ENCODE data around the gene NOD1.

Gene NOD1

GRCh38 chr7:30470163-30470770, 8.3 kb downstream of the NOD1 start:
- DNase-seq, result no peak

GRCh38 chr7:30469303-30469702, 9.3 kb downstream of the NOD1 start:
- no peak overlapping the region for H3K9ac ChIP-seq (ENCODE audit: low read depth, low read length)
- ATAC-seq (ENCODE audit: insufficient read depth, low read depth) (no peak), DNase-seq (no peak)
- TF ChIP-seq EZH2 (IDR thresholded peaks at IDR 0.05; ENCODE audit: borderline replicate concordance, low read depth, low read length, severe bottlenecking), result no peak
- TF ChIP-seq CTCF (IDR thresholded peaks at IDR 0.05; ENCODE audit: borderline replicate concordance, extremely low read depth, low read length, poor library complexity, severe bottlenecking), result no peak
- H3K36me3 ChIP-seq (ENCODE audit: insufficient read depth, low read length), result peaks cover 7% of the 10 kb centered on the region; the same call in 1 of the 2 replicates
- no peak overlapping the region for H3K4me3 ChIP-seq (ENCODE audit: low read depth in 1 of 2, low read length in 2 of 2)
- no peak overlapping the region for H3K4me2 ChIP-seq (ENCODE audit: insufficient read depth, low read length)
- no peaks in the 10 kb centered on the region for H3K27me3 ChIP-seq (ENCODE audit: insufficient read depth, low read length, poor library complexity)
- H3K79me2 ChIP-seq (ENCODE audit: insufficient read depth, low read length), result peaks cover 80% of the 10 kb centered on the region
- H2AFZ ChIP-seq (ENCODE audit: low read depth, low read length), result no peak overlapping the region
- no peaks in the 10 kb centered on the region for H3K9me3 ChIP-seq (ENCODE audit: insufficient read depth, low read length, severe bottlenecking)
- no peaks in the 10 kb centered on the region for H3K4me1 ChIP-seq (ENCODE audit: insufficient read depth, low read length)
- peaks cover 32% of the 10 kb centered on the region for H4K20me1 ChIP-seq (ENCODE audit: insufficient read depth, low read length)
- no peak overlapping the region for H3K27ac ChIP-seq (ENCODE audit: low read length)

More at GRCh38 chr7:30470163-30470770, 8.3 kb downstream of the NOD1 start:
- Histone ChIP-seq H3K27me3 (ENCODE audit: insufficient read depth, low read length, poor library complexity) (no peaks in the 10 kb centered on the region), H3K4me1 (ENCODE audit: insufficient read depth, low read length) (no peaks in the 10 kb centered on the region), H3K9ac (ENCODE audit: low read depth, low read length) (no peak overlapping the region), H3K9me3 (ENCODE audit: insufficient read depth, low read length, severe bottlenecking) (no peaks in the 10 kb centered on the region), H4K20me1 (ENCODE audit: insufficient read depth, low read length) (peaks cover 24% of the 10 kb centered on the region; the same call in 1 of the 2 replicates), H3K4me3 (ENCODE audit: low read depth in 1 of 2, low read length in 2 of 2) (no peak overlapping the region), H3K36me3 (ENCODE audit: insufficient read depth, low read length) (peaks cover 15% of the 10 kb centered on the region), H3K79me2 (ENCODE audit: insufficient read depth, low read length) (peaks cover 79% of the 10 kb centered on the region), H3K27ac (ENCODE audit: low read length) (no peak overlapping the region), H3K4me2 (ENCODE audit: insufficient read depth, low read length) (no peak overlapping the region), H2AFZ (ENCODE audit: low read depth, low read length) (no peak overlapping the region)
- ATAC-seq (ENCODE audit: insufficient read depth, low read depth), result no peak
- no peak for TF ChIP-seq CTCF (IDR thresholded peaks at IDR 0.05; ENCODE audit: borderline replicate concordance, extremely low read depth, low read length, poor library complexity, severe bottlenecking)
- TF ChIP-seq EZH2 (IDR thresholded peaks at IDR 0.05; ENCODE audit: borderline replicate concordance, low read depth, low read length, severe bottlenecking), result no peak

GRCh38 chr7:30468791-30469190, 9.8 kb downstream of the NOD1 start:
- Histone ChIP-seq H3K4me1 (ENCODE audit: insufficient read depth, low read length) (no peaks in the 10 kb centered on the region), H4K20me1 (ENCODE audit: insufficient read depth, low read length) (peaks cover 36% of the 10 kb centered on the region), H3K9ac (ENCODE audit: low read depth, low read length) (no peak overlapping the region), H2AFZ (ENCODE audit: low read depth, low read length) (no peak overlapping the region), H3K27ac (ENCODE audit: low read length) (no peak overlapping the region), H3K79me2 (ENCODE audit: insufficient read depth, low read length) (peaks cover 79% of the 10 kb centered on the region), H3K9me3 (ENCODE audit: insufficient read depth, low read length, severe bottlenecking) (no peaks in the 10 kb centered on the region), H3K36me3 (ENCODE audit: insufficient read depth, low read length) (peaks cover 7% of the 10 kb centered on the region; the same call in 1 of the 2 replicates), H3K27me3 (ENCODE audit: insufficient read depth, low read length, poor library complexity) (no peaks in the 10 kb centered on the region), H3K4me3 (ENCODE audit: low read depth in 1 of 2, low read length in 2 of 2) (no peak overlapping the region), H3K4me2 (ENCODE audit: insufficient read depth, low read length) (no peak overlapping the region)
- TF ChIP-seq EZH2 (IDR thresholded peaks at IDR 0.05; ENCODE audit: borderline replicate concordance, low read depth, low read length, severe bottlenecking) (no peak), CTCF (IDR thresholded peaks at IDR 0.05; ENCODE audit: borderline replicate concordance, extremely low read depth, low read length, poor library complexity, severe bottlenecking) (no peak)
- ATAC-seq (ENCODE audit: insufficient read depth, low read depth), result no peak
- DNase-seq, result no peak
